Activated CD8-positive, alpha-beta T cell treated with anti-CD3 and anti-CD28 coated beads for 36 hours (primary cell): ENCODE data around the gene UBE2QL1. TPM values are rescaled to one million over a fixed set of nuclear protein-coding genes. Genes with fewer than 3 reads are reported as not detected.

Source experiments
- ATAC-seq: fragments of 200-7000 bp; cut with Tn5 transposase; one replicate; pipeline ENCODE4 v1.10.0; 2021; ENCODE audit warnings: mild to moderate bottlenecking, moderate library complexity
- CTCF ChIA-PET: fragments of 350-600 bp; sonication (Branson Sonifier 250); formaldehyde crosslinking; loops from one replicate; lab custom pipeline; 2021; ENCODE audit warnings: antibody characterized with exemption; lab: Charles Lee
- POLR2A ChIA-PET: fragments of 350-600 bp; sonication (Branson Sonifier 250); formaldehyde crosslinking; loops from one replicate; lab custom pipeline; 2021; ENCODE audit warnings: antibody characterized with exemption; lab: Charles Lee
- DNase-seq: peaks from one replicate; pipeline ENCODE4 v3.0.0-alpha.2; 2020
- H3K27ac Mint-ChIP-seq: one replicate; pipeline ENCODE4 v1.8.0; 2021; ENCODE audit warnings: mild to moderate bottlenecking, mixed read lengths
- H3K27me3 Mint-ChIP-seq: one replicate; pipeline ENCODE4 v1.8.0; 2021; ENCODE audit warnings: mixed read lengths
- H3K36me3 Mint-ChIP-seq: one replicate; pipeline ENCODE4 v1.8.0; 2021; ENCODE audit warnings: low read depth, mixed read lengths
- H3K4me1 Mint-ChIP-seq: one replicate; pipeline ENCODE4 v1.8.0; 2021; ENCODE audit warnings: low read depth, mixed read lengths
- H3K4me3 Mint-ChIP-seq: one replicate; pipeline ENCODE4 v1.8.0; 2021; ENCODE audit warnings: mild to moderate bottlenecking, moderate library complexity, mixed read lengths
- H3K9me3 Mint-ChIP-seq: one replicate; pipeline ENCODE4 v1.8.0; 2021; ENCODE audit warnings: mixed read lengths
- CTCF ChIP-seq: fragments of 200-600 bp; IDR thresholded peaks from one replicate; pipeline ENCODE4 v1.8.0; 2022; ENCODE audit warnings: antibody characterized with exemption, mild to moderate bottlenecking
- intact Hi-C: fragments of 100-400 bp; cut with micrococcal nuclease; formaldehyde crosslinking; loops from one replicate; pipeline ENCODE4 v1.10.0; 2022
- total RNA-seq, 2 experiments: library from RNA; stranded (reverse); gene quantifications; one replicate each; pipeline ENCODE4 v1.2.3, GENCODE V29; 2021

The UBE2QL1 gene
- total RNA-seq, 2 experiments from 2014 or later, result not detected

- Mint-ChIP-seq H3K36me3 (no peaks in the 10 kb centered on the region), H3K4me3 (no peak overlapping the region), H3K27me3 (peaks cover 18% of the 10 kb centered on the region), H3K9me3 (no peaks in the 10 kb centered on the region), H3K4me1 (no peaks in the 10 kb centered on the region), H3K27ac (no peak overlapping the region)
- no peak for ATAC-seq
- no peak for TF ChIP-seq CTCF
- POLR2A ChIA-PET, result no interaction called here
- CTCF ChIA-PET, result no interaction called here
- intact Hi-C loops, result no loop called here
- DNase-seq, result no peak
Measured at GRCh38 chr5:6469836-6470235, 21.2 kb downstream of the UBE2QL1 start.

- Mint-ChIP-seq H3K4me1 (no peaks in the 10 kb centered on the region), H3K9me3 (no peaks in the 10 kb centered on the region), H3K4me3 (no peak overlapping the region), H3K27me3 (peaks cover 18% of the 10 kb centered on the region), H3K27ac (no peak overlapping the region), H3K36me3 (no peaks in the 10 kb centered on the region)
- ChIA-PET POLR2A (no interaction called here), CTCF (no interaction called here)
- no peak for DNase-seq
- ATAC-seq, result no peak
- intact Hi-C loops, result no loop called here
- TF ChIP-seq CTCF, result no peak
Measured at GRCh38 chr5:6470672-6471071, 22.0 kb downstream of the UBE2QL1 start.

DNA sequence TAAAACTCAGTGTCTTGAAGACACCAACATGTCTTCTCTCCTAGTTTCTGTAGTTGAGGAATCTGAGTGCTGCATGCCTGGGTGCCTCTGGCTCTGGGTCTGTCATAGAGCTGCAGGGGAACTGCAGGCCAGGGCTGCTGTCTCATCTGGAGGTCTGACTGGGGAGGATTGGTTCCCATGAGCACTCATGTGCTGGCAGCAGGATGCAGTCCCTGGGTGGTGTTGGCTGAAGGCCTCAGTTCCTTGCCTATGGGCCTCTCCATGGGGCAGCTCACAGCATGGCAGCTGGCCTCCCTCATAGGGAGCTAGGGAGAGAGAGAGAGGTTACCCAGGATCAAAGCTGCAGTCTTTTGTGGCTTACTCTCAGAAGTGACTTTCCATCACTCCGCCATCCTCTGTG, 22.6 kb downstream of the UBE2QL1 start:
- intact Hi-C loops, result no loop called here
- TF ChIP-seq CTCF, result no peak
- Mint-ChIP-seq H3K36me3 (no peaks in the 10 kb centered on the region), H3K4me3 (no peak overlapping the region), H3K27ac (no peak overlapping the region), H3K4me1 (no peaks in the 10 kb centered on the region), H3K27me3 (peaks cover 18% of the 10 kb centered on the region), H3K9me3 (no peaks in the 10 kb centered on the region)
- CTCF ChIA-PET, result no interaction called here
- POLR2A ChIA-PET, result no interaction called here
- DNase-seq, result no peak
- ATAC-seq, result no peak

DNA sequence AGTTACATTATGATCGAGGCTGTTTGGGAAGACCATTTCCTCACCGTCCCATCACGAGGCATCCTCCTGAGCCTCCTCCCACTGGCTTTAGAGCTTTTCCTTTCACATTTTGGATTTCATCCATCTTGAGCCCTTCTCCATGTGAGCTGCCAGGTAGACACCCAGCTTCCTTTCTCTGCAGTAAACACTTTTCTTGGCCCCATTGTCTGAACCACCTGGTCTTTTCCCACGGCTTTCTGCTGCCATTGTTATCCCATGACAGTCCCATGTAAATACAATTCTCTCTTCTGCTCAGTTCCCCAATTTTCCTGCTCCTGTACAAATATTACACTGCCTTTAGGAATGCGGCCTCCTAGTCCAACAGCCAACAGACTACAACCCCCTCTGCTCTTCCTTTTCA, 24.1 kb downstream of the UBE2QL1 start:
- no peak for ATAC-seq
- H3K36me3 Mint-ChIP-seq, result no peaks in the 10 kb centered on the region
- CTCF ChIA-PET, result no interaction called here
- POLR2A ChIA-PET, result no interaction called here
- no peak for TF ChIP-seq CTCF
- peaks cover 21% of the 10 kb centered on the region for H3K27me3 Mint-ChIP-seq
- H3K27ac Mint-ChIP-seq, result no peak overlapping the region
- no peak for DNase-seq
- H3K4me3 Mint-ChIP-seq, result no peak overlapping the region
- intact Hi-C loops, result no loop called here
- no peaks in the 10 kb centered on the region for H3K9me3 Mint-ChIP-seq
- no peaks in the 10 kb centered on the region for H3K4me1 Mint-ChIP-seq

DNA sequence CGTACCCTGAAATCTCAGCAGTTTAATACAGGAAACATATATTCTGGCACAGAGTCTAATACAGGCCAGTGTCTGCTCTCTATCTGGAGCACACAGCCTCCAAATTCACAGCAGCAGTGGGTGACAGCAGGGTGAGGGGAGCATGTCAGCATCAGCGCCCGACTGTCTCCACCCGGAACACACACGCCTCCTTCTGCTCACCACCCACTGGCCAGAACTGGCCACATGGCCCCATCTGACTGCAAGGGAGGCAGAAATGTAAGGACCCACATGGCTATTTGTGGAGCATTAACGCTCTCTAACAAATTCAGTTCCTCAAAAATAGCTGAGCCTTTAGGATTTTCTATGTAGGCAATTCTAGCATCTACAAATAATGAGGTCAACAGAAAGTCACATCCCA, 24.6 kb downstream of the UBE2QL1 start:
- ChIA-PET POLR2A (no interaction called here), CTCF (no interaction called here)
- intact Hi-C loops, result no loop called here
- TF ChIP-seq CTCF, result no peak
- ATAC-seq (no peak), DNase-seq (no peak)
- no peak overlapping the region for H3K27ac Mint-ChIP-seq
- no peaks in the 10 kb centered on the region for H3K36me3 Mint-ChIP-seq
- H3K4me1 Mint-ChIP-seq, result no peaks in the 10 kb centered on the region
- no peaks in the 10 kb centered on the region for H3K9me3 Mint-ChIP-seq
- H3K4me3 Mint-ChIP-seq, result no peak overlapping the region
- H3K27me3 Mint-ChIP-seq, result peaks cover 18% of the 10 kb centered on the region
